Esophagus muscularis mucosa (tissue), 3 donors: ENCODE data around the gene SYT5.

Experiments
- POLR2AphosphoS5 ChIP-seq, 2 donors: sonication (generic); formaldehyde crosslinking; IDR thresholded peaks; one replicate each; pipeline ENCODE4 v1.6.1; 2017; ENCODE audit warnings: antibody characterized with exemption in 2 of 2
- TF ChIP-seq, protein P1 (sequence below), 3 experiments: fragments of 200-600 bp in 2 of 3; fragments of 450-650 bp in 1 of 3; sonication (generic) in 2 of 3; IDR thresholded peaks; one replicate each; pipeline ENCODE4 v1.5.1; 2017 to 2019; ENCODE audit warnings: antibody characterized with exemption in 3 of 3, mild to moderate bottlenecking in 2 of 3, moderate library complexity in 1 of 3

DNA sequence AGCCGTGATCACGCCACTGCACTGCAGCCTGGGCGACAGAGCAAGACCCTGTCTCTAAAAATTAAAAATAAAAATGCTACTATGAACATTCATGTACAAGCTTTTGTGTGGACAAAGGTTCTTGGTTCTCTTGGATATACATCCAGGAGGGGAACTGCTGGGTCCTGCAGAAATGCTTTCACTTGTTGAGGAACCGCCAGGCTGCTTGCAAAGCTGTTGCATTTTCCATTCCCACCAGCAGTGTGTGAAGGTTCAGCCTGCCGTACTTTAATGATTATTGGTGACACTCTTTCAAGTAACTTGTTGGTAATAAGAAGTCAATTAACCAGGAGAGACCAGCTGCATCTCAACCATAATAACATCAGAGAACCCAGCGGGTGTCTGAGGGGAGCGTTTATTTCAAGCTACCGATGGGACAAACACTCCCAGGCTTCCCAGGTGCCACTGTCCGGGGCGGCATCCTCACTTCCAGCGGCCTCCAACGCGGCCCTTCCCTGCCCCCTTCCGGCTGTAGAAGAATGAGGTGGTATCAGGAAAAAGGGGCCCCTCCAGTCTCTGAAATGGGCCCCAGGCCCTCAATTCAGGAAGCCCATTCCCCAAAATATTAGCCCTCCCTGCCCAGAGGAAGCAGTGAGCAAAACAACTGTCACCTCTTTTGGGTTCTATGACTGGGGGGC is 47.5 kb downstream of the SYT5 start:
- TF ChIP-seq POLR2AphosphoS5 (IDR thresholded peaks at IDR 0.05): no peak
- TF ChIP-seq, protein P1, sequence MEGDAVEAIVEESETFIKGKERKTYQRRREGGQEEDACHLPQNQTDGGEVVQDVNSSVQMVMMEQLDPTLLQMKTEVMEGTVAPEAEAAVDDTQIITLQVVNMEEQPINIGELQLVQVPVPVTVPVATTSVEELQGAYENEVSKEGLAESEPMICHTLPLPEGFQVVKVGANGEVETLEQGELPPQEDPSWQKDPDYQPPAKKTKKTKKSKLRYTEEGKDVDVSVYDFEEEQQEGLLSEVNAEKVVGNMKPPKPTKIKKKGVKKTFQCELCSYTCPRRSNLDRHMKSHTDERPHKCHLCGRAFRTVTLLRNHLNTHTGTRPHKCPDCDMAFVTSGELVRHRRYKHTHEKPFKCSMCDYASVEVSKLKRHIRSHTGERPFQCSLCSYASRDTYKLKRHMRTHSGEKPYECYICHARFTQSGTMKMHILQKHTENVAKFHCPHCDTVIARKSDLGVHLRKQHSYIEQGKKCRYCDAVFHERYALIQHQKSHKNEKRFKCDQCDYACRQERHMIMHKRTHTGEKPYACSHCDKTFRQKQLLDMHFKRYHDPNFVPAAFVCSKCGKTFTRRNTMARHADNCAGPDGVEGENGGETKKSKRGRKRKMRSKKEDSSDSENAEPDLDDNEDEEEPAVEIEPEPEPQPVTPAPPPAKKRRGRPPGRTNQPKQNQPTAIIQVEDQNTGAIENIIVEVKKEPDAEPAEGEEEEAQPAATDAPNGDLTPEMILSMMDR (IDR thresholded peaks at IDR 0.05): peak in 2 of 3 experiments; percentile 14 to 19
